T-helper 2 cell treated with Interferon-gamma antibody and Interleukin-4, amounts not matched to agents 5 μg/mL and 100 μg/mL, for 36 hours (primary cell): Measurements from ENCODE around the gene ANKK1.

ENCODE experiments used
- DNase-seq: peaks from one replicate; pipeline ENCODE4 v3.0.0; 2021; ENCODE audit warnings: low spot score
- H3K27ac Mint-ChIP-seq: one replicate; pipeline ENCODE4 v1.8.0; 2021; ENCODE audit warnings: mild to moderate bottlenecking, mixed read lengths
- H3K27me3 Mint-ChIP-seq: one replicate; pipeline ENCODE4 v1.8.0; 2021; ENCODE audit warnings: low read depth, mixed read lengths
- H3K36me3 Mint-ChIP-seq: one replicate; pipeline ENCODE4 v1.8.0; 2021; ENCODE audit warnings: low read depth, mixed read lengths
- H3K4me1 Mint-ChIP-seq: one replicate; pipeline ENCODE4 v1.8.0; 2021; ENCODE audit warnings: low read depth, mixed read lengths
- H3K4me3 Mint-ChIP-seq: one replicate; pipeline ENCODE4 v1.8.0; 2022; ENCODE audit warnings: mild to moderate bottlenecking, moderate library complexity, mixed read lengths
- H3K9me3 Mint-ChIP-seq: one replicate; pipeline ENCODE4 v1.8.0; 2021; ENCODE audit warnings: mixed read lengths

ANKK1 gene

DNA sequence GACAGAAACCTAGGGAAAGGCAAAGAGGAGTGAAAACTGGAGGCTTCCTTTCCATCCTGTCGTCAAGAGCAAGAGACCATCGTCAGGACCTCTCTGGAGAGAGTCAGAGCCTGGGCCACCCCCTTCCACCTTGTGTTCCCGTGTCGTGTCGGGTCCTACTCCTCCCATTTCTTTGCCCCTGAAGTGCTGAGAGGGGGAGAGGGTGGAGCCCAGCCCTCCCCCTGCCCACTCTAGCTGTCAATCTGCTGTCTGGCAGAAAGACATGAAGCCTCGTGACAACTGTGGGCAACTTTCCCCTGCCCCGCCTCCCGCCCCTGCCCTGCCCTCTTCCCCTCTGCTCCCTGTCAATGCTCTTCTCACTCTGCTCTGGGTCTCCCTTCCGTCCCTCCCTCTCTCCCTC, 20.6 kb downstream of the ANKK1 start:
- Mint-ChIP-seq H3K9me3 (no peaks in the 10 kb centered on the region), H3K4me1 (no peaks in the 10 kb centered on the region), H3K27me3 (peaks cover 4% of the 10 kb centered on the region), H3K4me3 (no peak overlapping the region), H3K27ac (no peak overlapping the region), H3K36me3 (no peaks in the 10 kb centered on the region)
- no peak for DNase-seq

DNA sequence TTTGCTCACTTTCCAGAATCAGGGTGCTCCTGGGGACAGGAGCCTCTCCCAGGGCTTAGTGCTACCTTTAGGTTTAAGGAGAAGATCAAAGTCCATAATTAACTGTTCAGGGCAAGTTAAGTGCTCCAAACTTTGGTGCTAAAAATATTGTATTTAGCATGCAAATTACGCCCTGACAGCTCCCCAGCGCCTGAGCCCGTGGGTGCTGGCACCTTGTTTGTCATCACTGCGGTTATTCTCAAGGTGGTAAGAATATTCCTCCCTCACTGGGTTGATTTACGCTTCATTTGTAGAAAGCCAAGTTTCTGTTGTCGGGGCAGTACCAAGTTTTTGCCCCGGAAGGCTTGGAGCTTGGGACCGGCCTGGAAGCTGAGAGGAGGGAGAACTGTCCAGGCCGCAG, 21.3 kb downstream of the ANKK1 start:
- Mint-ChIP-seq H3K9me3 (no peaks in the 10 kb centered on the region), H3K4me1 (no peaks in the 10 kb centered on the region), H3K27ac (no peak overlapping the region), H3K27me3 (peaks cover 4% of the 10 kb centered on the region), H3K4me3 (no peak overlapping the region), H3K36me3 (no peaks in the 10 kb centered on the region)
- no peak for DNase-seq

DNA sequence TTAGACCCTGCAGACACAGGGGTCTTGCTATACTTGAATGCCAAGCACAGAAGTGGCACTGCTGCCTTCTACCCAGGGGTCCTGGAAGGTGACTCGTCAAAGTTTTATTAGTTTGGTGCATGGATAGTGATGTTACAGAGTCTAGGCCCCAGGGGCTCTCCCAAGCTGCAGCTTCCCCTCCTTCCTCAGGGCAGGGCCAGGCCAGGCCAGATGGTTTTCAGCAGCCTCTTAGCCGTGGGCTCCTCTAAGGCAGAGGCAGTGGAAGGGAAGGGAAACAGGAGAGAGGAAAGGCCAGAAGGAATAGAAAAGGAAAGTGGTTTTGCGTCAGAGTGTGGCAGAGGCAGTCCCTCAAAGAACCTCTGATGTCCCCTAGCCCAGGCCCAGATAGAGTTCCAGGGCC, 21.9 kb downstream of the ANKK1 start:
- H3K27ac Mint-ChIP-seq, result no peak overlapping the region
- peaks cover 4% of the 10 kb centered on the region for H3K27me3 Mint-ChIP-seq
- DNase-seq, result no peak
- H3K4me1 Mint-ChIP-seq, result no peaks in the 10 kb centered on the region
- no peaks in the 10 kb centered on the region for H3K9me3 Mint-ChIP-seq
- no peaks in the 10 kb centered on the region for H3K36me3 Mint-ChIP-seq
- no peak overlapping the region for H3K4me3 Mint-ChIP-seq

DNA sequence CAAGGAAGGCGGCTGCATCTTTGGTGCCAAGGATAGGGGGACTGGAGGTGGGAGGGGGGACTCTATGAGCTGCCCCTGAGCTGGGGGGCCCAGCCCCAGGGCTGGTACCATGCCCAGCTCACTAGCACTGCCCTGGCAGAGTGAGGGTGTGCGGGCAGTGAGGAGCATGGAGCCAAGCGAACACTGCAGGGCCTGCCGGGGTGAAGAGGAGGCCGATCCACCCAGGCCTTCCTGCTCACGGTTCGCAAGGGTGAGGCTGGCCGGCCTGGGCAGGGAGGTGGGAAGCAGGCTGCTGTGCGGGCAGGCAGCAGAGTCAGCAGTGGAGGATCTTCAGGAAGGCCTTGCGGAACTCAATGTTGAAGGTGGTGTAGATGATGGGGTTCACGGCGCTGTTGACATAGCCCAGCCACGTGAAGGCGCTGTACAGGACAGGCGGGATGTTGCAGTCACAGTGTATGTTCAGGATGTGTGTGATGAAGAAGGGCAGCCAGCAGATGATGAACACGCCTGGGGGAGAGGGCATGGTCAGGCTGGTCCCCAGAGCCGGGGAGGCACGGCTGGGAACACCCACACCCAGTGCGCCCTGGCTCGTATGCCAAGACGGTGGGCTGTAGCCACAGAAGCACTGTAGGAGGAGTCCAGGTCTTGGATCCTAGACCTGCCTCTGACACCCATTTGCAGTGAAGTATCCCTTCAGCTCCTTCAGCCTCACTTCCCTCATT, 23.0 kb downstream of the ANKK1 start:
- Mint-ChIP-seq H3K27ac (no peak overlapping the region), H3K4me1 (no peaks in the 10 kb centered on the region)

DNA sequence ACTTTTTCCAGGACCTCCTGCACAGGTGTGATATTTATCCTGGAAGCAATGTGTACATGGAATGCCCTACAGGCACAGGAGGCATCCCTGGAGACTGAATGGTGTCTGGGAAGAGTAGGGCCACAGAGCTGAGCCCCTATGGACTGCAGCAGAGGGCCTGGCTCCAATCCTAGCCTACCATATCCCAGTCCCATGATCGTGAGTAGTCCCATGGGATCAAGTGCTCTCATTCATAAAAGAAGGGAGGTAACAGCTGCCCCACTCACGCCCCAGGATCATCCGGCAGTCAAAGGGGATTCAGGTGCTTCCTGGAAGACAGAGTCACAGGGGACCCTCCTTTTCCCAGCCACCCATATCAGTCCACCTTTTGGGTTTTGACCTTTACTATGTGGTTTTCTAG, 24.0 kb downstream of the ANKK1 start:
- Mint-ChIP-seq H3K27ac (no peak overlapping the region), H3K36me3 (no peaks in the 10 kb centered on the region), H3K27me3 (no peaks in the 10 kb centered on the region), H3K4me3 (no peak overlapping the region), H3K4me1 (no peaks in the 10 kb centered on the region), H3K9me3 (no peaks in the 10 kb centered on the region)
- no peak for DNase-seq

More for the DNA sequence above, 23.0 kb downstream of the ANKK1 start:
- DNase-seq, result no peak
- Mint-ChIP-seq H3K36me3 (no peaks in the 10 kb centered on the region), H3K27me3 (no peaks in the 10 kb centered on the region), H3K9me3 (no peaks in the 10 kb centered on the region), H3K4me3 (no peak overlapping the region)

DNA sequence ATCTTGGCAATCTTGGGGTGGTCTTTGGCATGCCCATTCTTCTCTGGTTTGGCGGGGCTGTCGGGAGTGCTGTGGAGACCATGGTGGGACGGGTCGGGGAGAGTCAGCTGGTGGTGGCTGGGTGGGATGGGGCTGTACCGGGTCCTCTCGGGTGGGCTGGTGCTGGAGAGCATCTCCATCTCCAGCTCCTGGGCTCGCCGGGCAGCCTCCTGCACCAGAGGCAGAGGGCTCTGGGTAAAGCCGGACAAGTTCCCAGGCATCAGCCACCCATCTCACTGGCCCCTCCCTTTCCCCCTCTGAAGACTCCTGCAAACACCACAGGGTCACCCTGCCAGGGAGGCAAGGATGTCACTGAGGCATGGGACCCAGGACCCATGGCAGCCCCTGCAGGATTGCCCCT, 25.1 kb downstream of the ANKK1 start:
- no peak overlapping the region for H3K4me3 Mint-ChIP-seq
- H3K36me3 Mint-ChIP-seq, result no peaks in the 10 kb centered on the region
- no peaks in the 10 kb centered on the region for H3K27me3 Mint-ChIP-seq
- no peaks in the 10 kb centered on the region for H3K4me1 Mint-ChIP-seq
- H3K9me3 Mint-ChIP-seq, result no peaks in the 10 kb centered on the region
- DNase-seq, result no peak
- no peak overlapping the region for H3K27ac Mint-ChIP-seq

DNA sequence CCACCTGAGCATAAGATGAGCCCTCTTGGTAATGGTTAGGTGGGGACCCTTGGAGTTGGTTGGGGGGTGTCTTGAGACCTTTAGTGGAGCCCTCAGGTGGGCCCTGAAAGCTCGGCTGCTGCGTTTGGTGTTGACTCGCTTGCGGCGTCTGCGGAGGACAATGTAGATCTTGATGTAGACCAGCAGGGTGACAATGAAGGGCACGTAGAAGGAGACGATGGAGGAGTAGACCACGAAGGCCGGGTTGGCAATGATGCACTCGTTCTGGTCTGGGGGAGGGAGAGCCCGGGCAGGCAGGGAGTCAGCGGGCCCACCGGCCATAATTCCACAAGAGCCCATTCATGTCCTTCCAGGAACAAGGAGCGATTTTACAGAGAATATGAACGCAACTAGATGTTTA, 27.8 kb downstream of the ANKK1 start:
- H3K27me3 Mint-ChIP-seq, result no peaks in the 10 kb centered on the region
- no peak overlapping the region for H3K4me3 Mint-ChIP-seq
- no peaks in the 10 kb centered on the region for H3K9me3 Mint-ChIP-seq
- H3K36me3 Mint-ChIP-seq, result no peaks in the 10 kb centered on the region
- H3K27ac Mint-ChIP-seq, result no peak overlapping the region
- no peak for DNase-seq
- H3K4me1 Mint-ChIP-seq, result no peaks in the 10 kb centered on the region

DNA sequence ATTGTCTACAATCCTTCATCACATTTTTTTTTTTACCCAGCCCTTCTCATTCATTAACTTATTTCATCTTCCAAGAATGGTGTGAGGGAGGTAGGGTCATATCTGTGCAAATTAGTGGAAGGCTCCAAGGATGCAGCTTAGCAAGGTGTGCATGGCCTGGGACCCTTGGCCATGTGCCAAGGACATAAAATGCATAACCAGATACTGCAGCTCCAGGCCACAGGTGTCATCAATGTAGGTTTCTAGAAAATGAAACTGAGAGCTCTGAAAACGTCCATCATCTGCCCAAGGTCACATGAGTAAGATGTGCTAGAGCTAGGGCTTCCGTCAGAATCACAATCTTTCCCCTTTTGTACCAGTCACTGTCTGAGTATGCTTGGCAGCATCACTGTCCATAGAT, 29.8 kb downstream of the ANKK1 start:
- no peak for DNase-seq
- Mint-ChIP-seq H3K9me3 (no peaks in the 10 kb centered on the region), H3K27me3 (peaks cover 3% of the 10 kb centered on the region), H3K36me3 (no peaks in the 10 kb centered on the region), H3K4me3 (no peak overlapping the region), H3K27ac (no peak overlapping the region), H3K4me1 (no peaks in the 10 kb centered on the region)

DNA sequence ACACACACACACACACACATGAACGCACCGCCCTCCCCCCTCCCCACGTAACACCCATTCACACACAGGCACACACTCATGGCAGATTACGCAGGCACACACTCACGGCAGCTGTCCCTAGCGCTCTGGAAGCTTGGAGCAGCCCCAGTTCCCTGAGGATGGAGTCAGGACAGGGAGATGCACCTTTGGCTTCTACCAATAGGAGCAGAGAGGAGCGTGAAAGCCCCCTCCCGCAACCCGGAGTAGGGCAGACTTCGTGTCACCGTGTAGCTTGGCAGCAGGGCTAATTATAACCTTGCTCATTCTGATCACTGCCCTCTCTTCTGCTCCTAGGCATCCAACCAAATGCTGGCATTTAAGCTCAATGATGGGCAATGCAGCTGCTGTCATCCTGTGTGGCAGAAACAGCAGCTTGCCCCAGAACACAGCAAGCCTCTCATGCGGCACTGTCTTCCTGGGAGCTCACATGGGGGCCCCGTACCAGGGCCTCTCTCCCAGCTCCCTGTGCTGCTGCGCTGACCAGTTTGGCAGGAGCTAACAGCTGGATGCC, 31.9 kb downstream of the ANKK1 start:
- H3K4me3 Mint-ChIP-seq, result no peak overlapping the region
- H3K4me1 Mint-ChIP-seq, result no peaks in the 10 kb centered on the region

DNA sequence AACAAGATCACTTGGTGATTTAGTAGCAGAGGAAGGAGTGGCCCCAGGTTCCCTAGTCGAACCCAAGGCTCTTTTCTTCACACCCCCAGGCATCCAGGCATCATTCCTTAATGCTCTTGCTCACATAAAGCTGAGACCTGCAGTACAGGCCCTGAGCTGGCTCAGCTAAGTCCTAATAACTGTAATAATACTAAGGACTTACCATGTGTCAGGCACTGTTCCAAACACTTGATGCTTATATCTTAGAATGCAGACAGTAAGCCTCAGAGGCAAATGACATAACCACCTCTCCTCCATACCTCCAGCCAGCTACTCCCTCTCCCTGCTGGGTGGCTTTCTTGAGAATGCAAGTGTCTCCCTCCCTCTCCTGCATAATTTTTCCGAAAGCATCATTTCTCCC, 33.2 kb downstream of the ANKK1 start:
- peaks cover 3% of the 10 kb centered on the region for H3K27me3 Mint-ChIP-seq
- no peak overlapping the region for H3K27ac Mint-ChIP-seq
- no peak overlapping the region for H3K4me3 Mint-ChIP-seq
- H3K9me3 Mint-ChIP-seq, result no peaks in the 10 kb centered on the region
- DNase-seq, result no peak
- H3K36me3 Mint-ChIP-seq, result no peaks in the 10 kb centered on the region
- no peaks in the 10 kb centered on the region for H3K4me1 Mint-ChIP-seq

More for the DNA sequence above, 31.9 kb downstream of the ANKK1 start:
- no peaks in the 10 kb centered on the region for H3K9me3 Mint-ChIP-seq
- DNase-seq, result no peak
- H3K27me3 Mint-ChIP-seq, result peaks cover 3% of the 10 kb centered on the region
- no peaks in the 10 kb centered on the region for H3K36me3 Mint-ChIP-seq
- H3K27ac Mint-ChIP-seq, result no peak overlapping the region

DNA sequence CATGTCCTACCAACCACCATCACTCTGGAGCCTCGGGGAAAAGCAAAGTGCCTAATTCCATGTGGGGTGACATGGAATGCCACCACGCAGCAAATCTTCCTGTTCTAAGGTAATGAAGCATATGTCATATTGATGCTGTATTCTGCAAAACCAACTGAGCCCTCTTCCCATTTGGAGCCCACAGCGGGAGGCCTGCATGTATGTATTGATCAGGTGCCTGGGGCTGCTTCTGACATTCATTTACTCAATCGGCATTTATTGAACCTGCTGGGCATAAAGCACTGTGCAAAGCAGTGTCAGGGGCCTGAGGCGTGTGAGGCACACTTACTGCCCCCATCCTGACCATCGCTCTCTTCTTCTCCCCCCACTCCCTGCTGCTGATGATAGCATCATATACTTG, 39.1 kb downstream of the ANKK1 start:
- Mint-ChIP-seq H3K4me3 (no peak overlapping the region), H3K9me3 (no peaks in the 10 kb centered on the region), H3K36me3 (no peaks in the 10 kb centered on the region), H3K4me1 (no peaks in the 10 kb centered on the region), H3K27ac (no peak overlapping the region), H3K27me3 (no peaks in the 10 kb centered on the region)
- DNase-seq, result no peak

DNA sequence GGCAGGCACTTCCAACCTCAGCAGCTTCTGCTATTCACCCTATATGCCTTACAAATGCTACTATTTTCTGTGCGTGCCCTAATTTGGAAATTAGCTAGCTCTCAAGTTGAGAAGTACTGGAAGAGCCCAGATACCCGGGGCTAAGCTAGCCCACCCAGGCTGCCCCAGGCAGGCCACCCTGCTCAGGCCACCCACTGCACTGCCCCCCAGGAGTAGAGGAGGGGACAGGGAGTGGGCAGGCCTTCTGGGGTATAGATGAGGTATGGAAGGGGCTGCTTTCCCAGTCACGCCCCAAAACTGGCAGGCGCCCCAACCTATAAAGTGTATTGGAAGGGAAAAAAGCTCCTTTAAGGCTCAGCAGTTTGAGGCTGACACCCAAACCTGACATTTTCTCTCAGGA, 44.2 kb downstream of the ANKK1 start:
- Mint-ChIP-seq H3K36me3 (no peaks in the 10 kb centered on the region), H3K9me3 (no peaks in the 10 kb centered on the region), H3K27me3 (peaks cover 5% of the 10 kb centered on the region), H3K27ac (no peak overlapping the region), H3K4me3 (no peak overlapping the region), H3K4me1 (no peaks in the 10 kb centered on the region)
- no peak for DNase-seq

DNA sequence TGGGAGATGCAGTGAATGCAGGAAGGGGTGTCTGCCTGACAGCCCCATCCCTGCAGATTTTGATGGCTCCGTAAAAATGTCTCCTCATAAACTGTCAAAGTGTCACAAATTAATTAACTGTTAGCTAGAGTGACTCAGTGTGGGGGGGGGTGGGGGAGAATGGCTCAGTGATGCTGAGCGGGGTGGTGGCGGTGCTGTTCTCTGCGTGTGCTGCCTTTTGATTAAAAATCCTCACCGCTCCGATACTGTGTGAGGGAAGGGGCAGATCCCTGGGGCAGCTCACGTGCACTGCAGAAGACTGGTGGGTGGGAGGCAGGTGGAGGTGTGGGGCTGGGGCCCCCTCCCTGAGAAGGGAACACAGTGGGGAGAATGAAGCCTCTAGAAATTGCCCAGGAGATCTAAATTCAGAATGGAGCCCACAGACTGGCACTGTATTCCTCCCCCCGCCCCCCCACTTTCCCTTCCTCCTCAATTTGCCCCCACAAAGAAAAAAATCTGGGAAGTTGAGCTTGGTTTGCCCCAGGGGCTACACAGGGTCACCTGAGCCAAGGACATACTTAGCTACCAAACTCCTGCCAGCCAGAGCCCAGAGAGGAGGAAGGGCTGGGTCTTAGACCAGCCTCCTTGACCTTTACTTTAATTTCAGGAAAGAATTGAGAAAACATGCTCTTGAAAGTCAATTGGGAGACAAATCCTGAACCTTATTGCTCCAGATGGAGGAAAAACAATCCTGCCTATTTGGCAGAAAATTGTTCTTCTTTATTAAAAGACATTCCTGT, 47.8 kb downstream of the ANKK1 start:
- H3K36me3 Mint-ChIP-seq, result no peaks in the 10 kb centered on the region
- peaks cover 5% of the 10 kb centered on the region for H3K27me3 Mint-ChIP-seq
- H3K27ac Mint-ChIP-seq, result no peak overlapping the region
- peaks cover 4% of the 10 kb centered on the region for H3K4me1 Mint-ChIP-seq
- DNase-seq, result no peak
- no peaks in the 10 kb centered on the region for H3K9me3 Mint-ChIP-seq
- no peak overlapping the region for H3K4me3 Mint-ChIP-seq

DNA sequence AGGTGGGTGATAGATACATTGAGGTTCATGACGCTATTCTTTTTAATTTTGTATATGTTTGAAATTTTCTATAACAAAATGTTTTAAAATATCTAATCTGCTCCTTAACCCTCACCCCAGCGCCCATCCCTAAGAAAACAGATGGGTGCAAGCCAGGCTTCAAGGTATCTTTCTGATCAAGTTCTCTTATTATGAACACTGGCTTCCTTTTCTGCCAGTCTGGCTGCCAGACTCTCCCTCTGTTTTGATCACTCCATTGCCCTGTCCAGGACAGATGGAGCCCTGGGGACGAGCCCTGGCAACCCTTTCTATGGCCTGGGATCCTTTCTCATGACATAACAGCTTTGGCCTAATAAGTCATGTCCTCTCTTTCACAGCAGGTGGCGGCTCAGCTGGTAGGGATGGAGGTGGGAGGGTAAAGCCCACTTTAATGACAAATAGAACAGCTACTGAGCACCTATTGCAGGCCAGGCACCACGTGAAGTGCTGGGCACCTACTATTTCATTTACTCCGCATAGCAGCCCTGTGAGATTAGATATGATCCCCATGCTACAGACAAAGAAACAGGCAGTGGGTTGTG, 49.2 kb downstream of the ANKK1 start:
- Mint-ChIP-seq H3K9me3 (no peaks in the 10 kb centered on the region), H3K27me3 (peaks cover 5% of the 10 kb centered on the region), H3K4me3 (no peak overlapping the region), H3K27ac (no peak overlapping the region), H3K36me3 (no peaks in the 10 kb centered on the region), H3K4me1 (peaks cover 4% of the 10 kb centered on the region)
- DNase-seq, result no peak
